GM21576 (cell line): ENCODE measurements around the gene PPP2R5A.

Experiments used
- ATAC-seq: cut with Tn5 transposase; IDR thresholded peaks from one replicate; pipeline ENCODE4 v1.9.1; 2021; ENCODE audit warnings: mild to moderate bottlenecking, moderate library complexity; ENCODE audit not compliant: unreplicated experiment

The PPP2R5A gene

GRCh38 chr1:212401838-212402582 lies 116.8 kb downstream of the PPP2R5A start:
- ATAC-seq, result no peak

DNA sequence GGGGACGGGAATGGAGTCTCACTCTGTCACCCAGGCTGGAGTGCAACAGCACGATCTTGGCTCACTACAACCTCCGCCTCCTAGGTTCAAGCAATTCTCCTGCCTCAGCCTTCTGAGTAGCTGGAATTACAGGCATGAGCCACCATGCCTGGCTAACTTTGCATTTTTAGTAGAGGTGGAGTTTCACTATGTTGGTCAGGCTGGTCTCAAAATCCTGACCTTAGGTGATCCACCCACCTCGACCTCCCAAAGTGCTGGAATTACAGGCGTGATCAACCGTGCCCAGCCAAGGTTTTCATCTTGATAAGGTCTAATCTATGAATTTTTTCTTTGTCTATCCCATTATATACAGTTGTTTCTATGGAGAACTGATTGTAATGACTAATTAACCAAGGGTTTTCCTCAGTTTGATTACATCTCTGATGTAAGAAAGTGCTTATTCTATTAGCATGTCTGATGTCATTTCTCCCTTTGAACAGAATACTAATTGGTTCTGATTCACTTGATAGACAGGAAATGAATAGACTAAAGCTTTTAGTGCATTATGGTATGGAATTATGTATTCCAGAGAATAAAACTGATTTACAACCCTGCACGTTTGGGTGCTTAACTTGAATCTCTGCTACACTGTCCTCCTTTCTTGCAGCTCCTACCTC lies 117.6 kb downstream of the PPP2R5A start:
- ATAC-seq, result no peak

DNA sequence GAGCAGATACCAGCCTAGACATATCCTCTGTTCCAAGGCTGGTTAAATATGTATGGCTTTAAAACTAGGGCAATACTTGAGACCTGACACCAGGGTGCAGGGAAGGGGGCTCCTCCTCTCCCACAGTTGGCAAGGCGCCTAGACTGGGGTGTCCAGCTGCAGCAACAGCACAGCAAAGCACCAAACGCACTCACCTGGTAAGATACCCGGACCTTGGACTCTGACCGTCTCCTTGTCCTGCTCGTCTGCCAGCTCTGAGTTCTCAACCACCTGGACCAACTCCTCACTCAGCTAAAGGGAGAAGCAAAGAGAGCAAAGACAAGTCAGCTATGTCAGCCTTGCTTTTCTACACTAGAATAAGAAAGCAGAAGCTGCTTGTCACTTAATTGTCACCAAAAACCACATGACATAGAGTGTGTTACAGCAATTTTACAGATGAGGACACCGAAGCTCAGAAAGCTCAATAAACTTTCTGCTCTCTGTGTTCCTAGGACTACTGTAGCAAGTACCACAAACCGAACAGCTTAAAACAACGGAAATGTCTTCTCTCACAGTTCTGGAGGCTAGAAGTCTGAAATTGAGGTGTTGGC lies 125.1 kb downstream of the PPP2R5A start:
- ATAC-seq, result no peak
